AG08395 (cell line): ENCODE results near the gene FOXO6.

Source experiments
- DNase-seq: peaks from one replicate; pipeline ENCODE4 v3.0.0; 2012; ENCODE audit warnings: mixed read lengths, low spot score

Gene FOXO6

GRCh38 chr1:41408691-41409090, 47.5 kb downstream of the FOXO6 start:
- DNase-seq, result no peak

DNA sequence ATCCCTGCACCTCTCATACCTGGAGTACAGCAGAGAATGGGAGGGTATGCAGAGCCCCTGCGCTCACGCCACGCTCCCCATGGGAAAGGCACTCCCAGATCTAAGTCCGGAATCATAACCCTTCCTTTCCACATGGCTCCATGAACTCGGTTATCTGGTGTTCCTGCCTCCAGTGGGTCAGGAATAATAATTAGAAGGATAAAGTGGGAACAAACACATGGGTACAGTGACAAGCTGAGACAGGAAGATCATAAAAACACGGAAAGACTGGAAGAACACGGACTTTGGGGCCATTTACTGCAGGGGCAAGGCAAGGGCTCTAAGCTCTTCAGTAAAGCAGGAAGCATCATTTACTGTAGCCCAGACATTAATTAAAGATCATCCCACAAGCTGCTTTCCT, 48.6 kb downstream of the FOXO6 start:
- DNase-seq, result no peak

DNA sequence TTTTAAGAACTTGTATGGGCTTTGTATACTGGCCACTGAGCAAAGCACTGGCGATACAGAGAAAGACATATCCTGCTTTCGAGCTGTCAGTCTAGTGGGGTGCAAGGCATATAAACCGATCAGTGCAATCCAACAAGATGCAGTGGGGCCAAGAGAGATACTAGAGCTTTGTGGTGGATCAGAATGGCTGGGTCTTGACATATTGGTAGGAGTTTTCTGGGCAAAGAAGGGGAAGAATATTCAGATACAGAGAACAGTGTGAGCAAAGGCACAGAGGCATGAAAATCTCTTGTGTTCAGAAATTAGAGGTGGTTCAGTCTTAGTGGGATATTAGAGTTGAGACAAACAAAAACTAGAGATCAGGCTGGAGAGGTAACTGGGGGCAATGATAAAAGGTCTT, 49.2 kb downstream of the FOXO6 start:
- no peak for DNase-seq

GRCh38 chr1:41411229-41411628, 50.0 kb downstream of the FOXO6 start:
- DNase-seq, result no peak

GRCh38 chr1:41412748-41413147, 51.5 kb downstream of the FOXO6 start:
- no peak for DNase-seq

DNA sequence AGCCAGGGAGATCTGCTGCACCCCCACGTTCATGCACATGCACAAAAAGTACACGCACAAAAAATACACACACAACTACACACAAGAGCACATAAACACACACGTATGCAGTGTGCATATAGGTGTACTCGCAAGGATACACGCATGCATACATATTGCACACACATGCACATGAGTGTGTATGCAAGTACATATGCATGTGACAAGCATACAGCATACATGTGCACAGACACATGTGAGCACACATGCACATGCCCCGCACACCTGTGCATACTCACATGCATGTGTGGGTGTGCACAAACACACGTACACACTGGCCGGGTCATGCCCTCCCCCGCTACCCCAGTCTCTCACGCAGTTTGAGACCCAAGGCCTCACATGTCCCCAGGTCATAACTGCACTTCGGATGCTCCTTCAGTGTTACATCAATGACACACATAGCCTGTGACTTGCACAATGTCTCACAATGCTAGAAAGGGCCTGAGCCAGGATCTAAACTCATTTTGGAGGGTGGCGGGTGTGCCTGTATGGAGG, 52.6 kb downstream of the FOXO6 start:
- DNase-seq, result no peak

GRCh38 chr1:41414296-41414695, 53.1 kb downstream of the FOXO6 start:
- DNase-seq, result no peak

DNA sequence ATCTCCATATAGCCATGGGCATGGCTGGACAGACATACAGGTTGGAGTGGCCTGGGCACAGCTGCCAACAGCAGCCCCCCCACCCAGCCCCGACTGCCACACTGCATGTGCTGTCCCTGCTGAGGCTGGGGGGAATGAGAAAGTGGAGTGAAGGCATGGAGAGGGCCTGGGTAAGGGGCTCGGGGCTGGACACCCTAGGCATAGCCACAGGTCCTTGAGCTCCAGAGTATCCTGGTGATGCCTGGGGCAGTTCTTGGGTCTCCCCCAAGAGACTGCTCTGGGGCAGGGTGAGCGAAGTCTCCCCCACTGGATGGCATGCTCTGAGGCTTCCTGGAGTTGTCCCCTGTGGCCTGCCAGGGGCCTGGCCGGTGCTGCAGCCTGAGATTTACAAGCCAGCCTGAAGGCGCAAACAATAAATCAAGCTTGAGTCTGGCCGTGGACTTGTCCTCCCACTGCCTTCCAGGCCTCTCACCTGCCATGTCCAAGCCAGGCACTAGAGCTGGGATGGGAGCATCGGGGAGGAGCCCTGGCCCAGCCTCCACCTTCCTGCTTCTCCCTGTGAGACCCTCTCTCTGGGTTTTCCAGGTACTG, 53.6 kb downstream of the FOXO6 start:
- no peak for DNase-seq

- no peak for DNase-seq
Observed at GRCh38 chr1:41416081-41416480, 54.8 kb downstream of the FOXO6 start.

- DNase-seq, result peak; percentile 84
Observed at GRCh38 chr1:41416552-41417334, 55.5 kb downstream of the FOXO6 start.

DNA sequence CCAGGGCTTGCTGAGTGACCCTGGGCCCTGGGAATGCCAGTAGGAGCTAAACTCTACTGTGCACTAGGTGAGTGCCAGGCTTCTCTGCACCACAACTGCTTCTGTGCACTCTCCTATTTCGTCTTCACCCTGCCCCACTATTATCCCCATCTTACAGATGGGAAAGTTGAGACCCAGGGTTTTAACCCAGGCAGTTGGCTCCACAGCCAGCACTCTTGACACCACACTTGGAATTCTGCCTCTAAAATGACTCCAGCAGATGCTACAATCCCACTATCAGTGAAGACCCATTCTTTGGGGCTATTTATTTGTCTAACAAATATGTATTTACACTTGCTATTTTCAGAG, 56.1 kb downstream of the FOXO6 start:
- no peak for DNase-seq

DNA sequence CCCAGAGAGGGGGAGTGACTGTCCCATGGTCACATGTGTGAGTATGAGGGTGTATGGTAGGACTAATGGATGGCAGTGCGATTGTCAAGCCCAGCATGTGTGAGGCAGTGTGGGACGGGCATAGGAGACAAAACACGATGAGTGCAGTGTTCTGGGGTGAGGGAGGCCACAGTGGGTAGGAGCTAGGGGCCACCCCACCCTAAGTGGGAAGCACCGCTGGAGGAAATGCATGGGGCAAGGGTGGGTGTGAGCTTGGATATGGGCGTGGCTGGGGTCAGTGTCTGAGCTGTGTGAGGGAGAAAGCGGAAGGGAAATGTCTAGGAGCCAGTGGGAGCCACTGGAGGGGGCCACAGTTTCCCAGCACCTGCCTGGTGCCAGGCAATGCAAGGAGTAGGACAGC, 56.5 kb downstream of the FOXO6 start:
- DNase-seq, result no peak

- peak; percentile 96 for DNase-seq
Observed at GRCh38 chr1:41418857-41419583, 57.8 kb downstream of the FOXO6 start.

GRCh38 chr1:41419584-41420295, 58.5 kb downstream of the FOXO6 start:
- DNase-seq, result no peak

GRCh38 chr1:41420351-41420750, 59.1 kb downstream of the FOXO6 start:
- no peak for DNase-seq

DNA sequence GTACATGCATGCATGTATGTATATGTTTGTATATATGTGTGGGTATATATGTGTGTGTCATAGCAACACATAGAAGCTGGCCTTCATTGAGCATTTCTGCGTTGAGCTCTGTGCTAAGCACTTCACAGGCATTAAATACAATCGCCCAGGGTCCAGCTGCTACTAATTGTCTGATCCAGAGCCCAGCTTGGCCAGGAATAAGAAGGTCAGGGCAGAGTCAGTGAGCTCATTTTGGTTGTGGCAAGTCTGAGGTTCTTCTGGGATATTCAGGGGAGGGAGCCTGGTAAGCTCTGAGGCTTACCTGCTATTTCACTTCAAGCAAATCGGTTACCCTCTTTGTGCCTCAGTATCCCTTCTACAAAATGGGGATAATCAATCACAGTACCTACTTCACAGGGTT, 59.6 kb downstream of the FOXO6 start:
- DNase-seq, result no peak

- DNase-seq, result no peak
Observed at GRCh38 chr1:41422306-41422705, 61.1 kb downstream of the FOXO6 start.

GRCh38 chr1:41423511-41424191, 62.4 kb downstream of the FOXO6 start:
- DNase-seq, result peak; percentile 20

DNA sequence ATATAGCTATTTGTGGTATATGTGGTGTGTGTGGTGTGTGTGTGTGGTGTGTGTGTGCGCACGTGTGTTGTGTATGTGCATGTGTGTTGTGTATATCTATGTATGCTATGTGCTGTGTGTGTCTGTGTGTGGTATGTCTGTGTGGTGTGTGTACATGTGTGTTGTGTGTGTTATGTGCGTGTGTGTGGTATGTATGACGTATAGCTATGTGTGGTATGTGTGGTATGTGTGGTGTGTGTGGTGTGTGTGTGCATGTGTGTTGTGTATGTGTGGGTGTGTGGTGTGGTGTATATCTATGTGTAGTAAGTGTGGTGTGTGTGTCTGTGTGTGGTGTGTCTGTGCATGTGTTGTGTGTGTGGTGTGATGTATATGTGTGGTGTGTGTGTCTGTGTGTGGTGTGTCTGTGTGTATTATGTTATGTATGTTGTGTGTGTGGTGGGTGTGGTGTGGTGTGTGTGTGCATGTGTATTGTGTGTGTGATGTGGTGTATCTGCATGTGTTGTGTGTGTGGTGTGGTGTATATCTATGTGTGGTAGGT, 63.4 kb downstream of the FOXO6 start:
- DNase-seq, result no peak

DNA sequence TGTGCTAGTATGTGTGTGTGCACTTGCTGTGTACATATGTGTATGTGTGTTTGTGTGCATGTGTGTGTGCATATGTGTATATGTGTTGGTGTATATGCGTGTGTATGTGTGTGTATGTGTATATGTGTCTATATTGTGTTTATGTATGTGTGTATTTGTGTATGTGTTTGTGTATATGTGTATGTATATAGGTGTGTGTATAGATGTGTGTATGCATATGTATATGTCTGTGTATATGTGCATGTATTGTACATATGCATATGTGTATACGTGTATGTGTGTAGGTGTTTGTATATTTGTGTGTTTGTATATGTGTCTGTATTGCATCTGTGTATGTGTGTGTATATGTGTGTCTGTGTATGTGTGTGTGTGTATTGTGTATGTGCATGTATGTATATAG, 64.1 kb downstream of the FOXO6 start:
- DNase-seq, result no peak

DNA sequence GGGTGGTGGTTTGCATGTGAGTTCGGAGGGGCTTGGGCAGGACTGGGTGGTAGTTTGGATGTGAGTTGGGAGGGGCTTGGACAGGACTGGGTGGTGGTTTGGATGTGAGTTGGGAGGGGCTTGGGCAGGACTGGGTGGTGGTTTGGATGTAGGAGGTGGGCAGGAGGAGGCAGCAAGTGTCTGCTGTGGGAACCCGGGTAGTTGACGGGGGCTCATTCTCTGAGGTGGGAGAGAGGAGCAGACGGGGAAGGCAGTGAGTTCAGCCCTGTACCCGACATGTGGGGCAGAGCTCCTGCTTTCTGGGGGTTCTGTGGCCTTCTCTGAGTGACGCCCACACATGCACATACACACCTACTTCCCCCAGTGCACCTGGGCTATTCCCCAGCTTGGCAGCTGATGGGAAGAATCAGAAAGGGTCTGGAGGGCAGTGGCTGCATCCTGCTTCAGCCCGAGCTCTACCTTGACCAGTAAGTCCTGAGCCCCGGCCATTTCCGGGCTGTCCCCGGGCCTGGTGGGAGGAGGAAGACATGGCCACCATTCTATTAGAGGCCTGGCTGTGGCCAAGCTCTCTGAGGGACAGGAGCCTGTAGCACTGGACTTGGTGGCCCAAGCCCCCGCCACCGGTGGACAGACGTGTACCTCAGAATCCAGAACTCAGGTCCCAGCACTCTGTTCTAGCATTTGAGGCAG, 65.1 kb downstream of the FOXO6 start:
- no peak for DNase-seq
